NCI-H526 treated with DMSO at 0.1 percent for 48 hours (cell line): ENCODE data around the gene GPAM.
"Not testable (repeated sequence)": the region's sequence is repeated elsewhere in the genome, so short reads cannot be mapped to it uniquely, and the experiment has no call there.

Experiments used
- DNase-seq: peaks from one replicate; lab custom pipeline; 2025; lab: John Stamatoyannopoulos, UW

GPAM gene

DNA sequence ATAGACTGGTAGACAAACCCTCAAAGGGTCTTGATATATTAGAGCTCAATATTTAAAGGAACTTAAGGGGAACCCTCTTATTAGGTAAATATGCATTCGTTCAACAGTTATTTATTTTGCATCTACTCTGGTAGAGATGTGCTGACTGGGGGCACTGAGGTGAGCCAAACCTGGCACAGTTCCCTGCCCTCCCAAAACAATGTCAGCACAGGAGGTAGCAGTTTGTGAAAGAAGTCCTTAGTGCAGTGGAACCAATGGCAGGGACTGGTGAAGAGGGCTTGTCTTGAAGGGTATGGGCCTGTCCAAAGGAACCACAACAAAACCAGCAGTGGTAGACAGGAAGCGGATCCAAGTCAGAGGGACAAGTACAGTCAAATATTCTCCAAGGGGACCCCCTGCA lies 32.6 kb upstream of the GPAM start:
- DNase-seq, result no peak

DNA sequence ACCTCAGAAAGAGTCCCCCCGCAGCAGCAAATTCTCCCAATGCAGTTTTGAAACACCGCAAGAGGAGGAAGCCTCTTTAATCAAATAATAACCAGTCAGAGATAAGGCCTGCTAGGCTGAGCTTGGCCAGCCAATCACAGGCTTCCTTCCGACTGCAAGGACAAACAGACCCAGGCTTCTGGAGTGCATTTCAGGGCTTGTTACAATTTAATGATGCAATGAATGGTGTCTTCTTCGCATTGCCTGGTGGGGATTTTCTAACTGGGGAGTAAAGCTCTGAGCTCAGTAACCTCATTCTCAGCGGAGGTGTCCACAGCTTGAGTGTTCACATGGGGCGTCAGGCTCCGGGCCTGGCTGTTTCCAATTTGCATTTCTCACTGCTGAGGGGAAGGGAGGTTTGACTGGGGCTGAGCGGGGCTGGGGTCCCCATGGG lies 31.8 kb upstream of the GPAM start:
- no peak for DNase-seq

DNA sequence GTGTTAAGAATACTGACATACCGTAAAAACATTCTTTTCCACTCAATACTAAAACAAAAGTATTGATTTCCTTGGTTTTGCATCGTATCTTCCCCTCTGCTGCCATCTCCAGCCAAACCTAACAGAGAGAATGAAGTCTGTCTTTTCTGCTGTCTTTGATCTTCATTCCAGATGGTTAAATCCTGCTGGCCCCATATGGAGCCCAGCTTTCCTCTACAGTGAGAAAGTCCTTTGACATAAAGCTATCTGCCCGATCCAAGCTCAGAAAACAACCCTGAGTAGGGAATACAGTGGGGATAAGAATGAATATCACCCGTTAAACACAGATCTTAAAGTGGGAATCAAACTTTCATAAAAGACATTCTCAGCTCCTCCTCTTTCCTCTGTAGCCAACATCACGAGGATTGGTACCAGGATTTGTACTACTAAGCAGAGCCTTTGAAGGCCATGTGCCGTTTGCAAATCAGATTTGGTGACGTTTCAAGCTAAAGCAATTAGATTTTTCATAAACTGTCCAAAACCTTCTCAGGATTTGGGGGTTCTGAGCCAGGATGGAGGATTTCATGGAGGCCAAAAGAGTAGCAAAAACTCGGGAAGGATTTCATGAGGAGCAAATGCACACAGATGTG lies 30.8 kb upstream of the GPAM start:
- no peak for DNase-seq

GRCh38 chr10:112213836-112214235 lies 30.3 kb upstream of the GPAM start:
- no peak for DNase-seq

DNA sequence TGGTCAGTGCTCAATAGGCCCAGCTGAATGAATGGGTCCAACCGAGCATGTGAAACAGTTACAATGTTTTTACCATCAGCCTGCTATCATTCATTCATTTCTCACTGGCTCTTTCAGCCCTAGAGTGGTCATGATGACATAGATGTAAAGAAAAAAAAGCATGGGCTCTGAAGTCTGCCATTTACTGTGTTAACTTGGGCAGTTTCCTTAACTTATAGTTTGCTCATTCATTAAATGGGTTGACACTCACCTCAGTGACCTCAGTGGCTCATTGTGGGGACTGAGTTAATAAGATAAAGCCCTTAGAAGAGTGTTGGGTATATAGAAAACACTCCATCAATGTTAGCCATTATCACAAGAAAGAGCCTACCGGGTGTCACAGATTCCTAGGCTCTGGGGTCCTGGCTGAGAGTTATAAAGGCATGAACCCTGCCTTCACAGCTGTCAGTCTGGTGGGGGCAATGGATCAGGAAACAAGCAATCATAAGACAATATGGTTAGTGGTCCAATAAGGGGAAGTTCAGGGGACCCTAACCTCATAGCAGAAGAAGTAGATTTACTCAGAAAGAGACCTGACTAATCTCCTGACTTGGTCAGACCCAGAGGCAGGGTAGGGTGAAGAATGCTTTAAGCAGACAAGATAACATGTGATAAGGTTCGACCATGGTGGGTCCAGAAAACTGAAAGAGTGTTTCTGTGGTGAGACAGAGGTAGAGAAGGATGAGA lies 29.7 kb upstream of the GPAM start:
- DNase-seq, result no peak

DNA sequence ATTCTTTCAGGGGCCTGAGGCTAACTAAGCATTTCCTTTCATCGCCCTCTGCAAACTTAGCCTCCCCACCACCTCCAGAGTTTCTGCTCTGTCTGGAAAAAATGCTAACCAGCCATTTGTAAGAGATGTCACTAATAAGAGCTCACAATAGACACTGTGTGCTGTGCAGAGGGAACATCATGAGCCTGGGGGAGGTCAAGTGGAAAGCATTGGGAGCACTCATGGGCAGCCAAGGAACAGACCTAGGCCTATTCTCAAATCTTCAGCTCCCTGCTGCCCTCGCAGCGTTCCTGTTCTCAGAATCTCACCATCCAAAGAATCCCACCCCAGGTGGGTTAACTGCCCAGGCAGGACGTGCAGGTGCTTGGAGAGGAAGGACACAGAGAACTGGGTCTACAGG lies 27.1 kb upstream of the GPAM start:
- no peak for DNase-seq

- no peak for DNase-seq
Measured at GRCh38 chr10:112209684-112210131, 26.1 kb upstream of the GPAM start.

GRCh38 chr10:112208997-112209396 lies 25.4 kb upstream of the GPAM start:
- no peak for DNase-seq

- no peak for DNase-seq
Measured at GRCh38 chr10:112208292-112208691, 24.7 kb upstream of the GPAM start.

DNA sequence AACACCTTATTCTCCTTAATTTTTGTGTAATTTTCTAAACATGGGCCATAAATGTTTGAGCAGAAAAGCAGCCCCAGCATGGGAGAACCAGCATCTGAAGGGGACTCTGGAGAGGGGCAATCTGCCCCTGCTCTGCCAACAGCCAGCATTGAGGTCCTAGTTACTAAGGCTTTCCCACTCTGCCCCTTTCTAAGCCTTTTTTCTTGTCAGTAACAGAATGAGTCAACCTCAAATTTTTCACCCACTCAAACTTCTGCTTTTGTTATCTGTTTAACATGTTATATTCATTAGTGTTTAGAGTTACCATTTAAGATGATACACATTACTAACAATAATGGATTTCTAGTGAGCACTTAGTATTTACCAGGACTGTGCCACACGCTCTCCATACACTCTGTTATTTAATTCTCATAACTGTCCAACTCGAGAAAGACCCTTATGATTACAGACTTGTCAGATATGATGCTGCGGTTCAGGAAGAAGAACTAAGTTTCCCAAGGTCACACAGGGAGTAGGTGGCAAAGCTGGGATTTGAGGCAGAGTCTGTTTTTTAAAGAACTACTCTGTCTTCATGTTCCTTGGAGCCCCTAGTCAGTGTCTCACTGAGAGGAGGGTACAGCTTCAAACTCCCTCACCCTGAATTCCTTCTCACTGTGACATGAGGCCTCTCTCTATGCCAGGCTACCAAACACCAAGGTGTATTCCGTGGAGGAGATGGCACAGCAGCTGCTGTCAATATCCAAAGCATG lies 19.9 kb upstream of the GPAM start:
- no peak for DNase-seq

DNA sequence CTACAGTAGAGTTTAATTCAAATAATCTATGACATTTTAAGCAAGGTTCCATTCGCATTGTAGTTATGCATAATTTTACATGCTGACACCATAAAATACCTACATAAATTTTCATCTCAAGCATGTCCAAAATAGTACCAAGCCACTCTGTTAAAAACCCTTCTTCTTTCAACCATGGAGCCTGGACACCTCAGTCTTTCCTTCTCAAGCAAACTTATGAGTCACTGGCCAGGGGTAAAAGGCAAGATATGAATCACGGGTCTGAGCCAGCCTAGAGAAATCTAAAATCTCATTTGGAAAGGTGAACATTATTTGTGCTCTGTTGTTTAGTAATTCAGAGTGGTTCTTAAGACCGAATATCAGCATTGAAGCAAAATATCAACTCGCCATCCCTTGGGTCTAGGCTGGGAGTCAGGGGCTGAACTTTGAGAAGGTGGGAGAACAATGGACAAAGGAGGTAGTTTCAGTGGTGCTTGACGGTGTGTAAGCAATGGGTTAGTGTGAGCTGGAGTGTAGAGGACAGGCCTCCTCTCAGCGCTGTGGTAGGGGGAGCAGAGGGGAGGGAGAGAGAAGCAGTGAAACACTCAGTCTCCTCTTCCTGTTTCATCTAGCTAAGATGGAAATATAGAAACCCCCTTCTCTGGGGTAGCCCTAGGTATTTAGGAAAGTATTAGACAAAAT lies 19.1 kb upstream of the GPAM start:
- no peak for DNase-seq

DNA sequence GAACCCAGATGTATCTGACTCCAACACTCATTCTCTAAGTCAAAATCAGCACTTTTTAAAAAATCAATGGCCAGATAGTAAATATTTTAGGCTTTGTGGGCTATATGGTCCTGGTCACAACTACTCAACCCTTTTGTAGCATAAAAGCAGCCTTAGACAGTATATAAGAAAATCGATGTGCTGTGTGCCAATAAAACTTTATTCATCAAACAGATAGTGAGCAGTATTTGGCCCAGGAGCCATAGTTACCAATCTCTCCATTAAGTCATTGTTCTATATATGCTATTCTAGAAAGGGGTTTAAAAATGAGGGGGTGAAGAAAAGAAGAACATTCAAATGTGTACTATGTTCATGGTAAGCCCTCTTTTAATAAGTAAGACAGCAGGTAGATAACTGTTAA lies 18.5 kb upstream of the GPAM start:
- DNase-seq, result no peak

- DNase-seq, result no peak
Measured at GRCh38 chr10:112201334-112201733, 17.8 kb upstream of the GPAM start.

DNA sequence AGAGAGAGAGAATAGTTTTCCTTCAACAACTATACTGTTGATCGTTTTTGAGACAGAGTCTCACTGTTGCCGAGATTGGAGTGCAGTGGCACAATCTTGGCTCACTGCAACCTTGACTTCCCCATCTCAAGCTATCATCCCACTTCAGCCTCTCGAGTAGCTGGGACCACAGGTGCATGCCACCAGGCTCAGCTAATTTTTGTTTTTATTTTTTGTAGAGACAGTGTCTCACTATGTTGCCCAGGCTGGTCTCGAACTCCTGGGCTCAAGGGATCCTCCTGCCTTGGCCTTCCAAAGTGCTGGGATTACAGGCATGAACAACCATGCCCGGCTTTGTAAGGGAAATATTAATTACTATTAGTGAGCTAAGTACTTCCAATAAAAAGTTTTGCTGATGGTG lies 16.7 kb upstream of the GPAM start:
- not testable (repeated sequence) for DNase-seq

DNA sequence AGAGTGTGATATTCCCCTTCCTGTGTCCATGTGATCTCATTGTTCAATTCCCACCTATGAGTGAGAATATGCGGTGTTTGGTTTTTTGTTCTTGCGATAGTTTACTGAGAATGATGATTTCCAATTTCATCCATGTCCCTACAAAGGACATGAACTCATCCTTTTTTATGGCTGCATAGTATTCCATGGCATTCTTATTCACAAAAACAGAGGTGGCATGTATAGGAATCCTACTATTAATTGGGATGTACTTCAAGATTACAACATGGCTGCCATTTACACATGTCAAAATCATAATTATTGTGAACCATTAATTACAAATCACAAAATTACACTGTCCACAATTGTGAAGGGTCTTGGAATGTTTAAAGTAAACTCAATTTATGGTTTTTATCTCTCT lies 14.1 kb upstream of the GPAM start:
- not testable (repeated sequence) for DNase-seq

- no peak for DNase-seq
Measured at GRCh38 chr10:112195224-112195623, 11.7 kb upstream of the GPAM start.

GRCh38 chr10:112191791-112192190 lies 8.2 kb upstream of the GPAM start:
- no peak for DNase-seq

DNA sequence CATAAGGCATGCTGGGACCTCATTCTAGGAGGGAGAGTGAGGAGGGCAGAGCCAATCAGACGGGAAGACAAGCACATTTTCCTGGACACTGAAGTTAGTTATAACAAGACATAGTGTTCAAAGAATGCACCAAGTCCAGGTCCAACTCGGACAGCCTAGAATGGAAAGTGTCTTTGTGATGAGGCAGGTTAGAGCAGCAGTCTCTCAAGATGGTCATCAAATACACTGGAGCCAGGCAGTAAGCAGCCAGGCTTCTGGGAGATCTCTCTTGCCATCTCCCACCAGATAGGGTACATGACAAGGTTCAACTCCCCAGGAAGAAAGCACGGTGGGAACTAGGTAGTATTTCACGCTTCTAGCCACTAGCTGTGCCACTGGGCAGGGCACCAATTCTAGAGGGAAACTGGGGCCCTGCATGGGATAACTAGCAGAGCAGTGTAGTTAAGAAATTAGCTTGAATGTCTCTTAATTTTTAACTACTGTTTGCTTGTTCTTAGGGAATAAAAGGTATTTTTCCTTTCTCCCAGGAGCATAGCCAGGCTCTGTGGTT lies 7.6 kb upstream of the GPAM start:
- DNase-seq, result no peak

DNA sequence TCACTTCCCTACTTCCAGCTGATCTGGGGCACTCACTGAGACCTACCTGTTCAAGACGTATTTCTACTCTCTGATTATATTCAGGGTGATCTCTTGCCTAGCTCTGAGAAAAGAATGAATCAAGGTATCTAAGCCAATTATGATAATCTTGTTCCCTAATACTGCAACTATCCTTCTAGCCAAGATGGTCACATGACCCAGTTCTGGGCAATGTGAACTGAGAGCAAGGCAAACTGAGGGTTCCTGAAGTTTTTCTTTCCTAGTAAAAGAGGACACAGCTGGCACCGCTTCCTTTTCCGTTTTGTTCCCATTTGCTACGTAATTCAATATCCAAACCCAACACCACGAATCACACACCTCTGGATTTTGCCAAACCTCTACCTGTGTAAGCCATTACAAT lies 5.9 kb upstream of the GPAM start:
- no peak for DNase-seq

GRCh38 chr10:112187527-112187926 lies 4.0 kb upstream of the GPAM start:
- no peak for DNase-seq

GRCh38 chr10:112185959-112186358 lies 2.4 kb upstream of the GPAM start:
- DNase-seq, result no peak

- DNase-seq, result no peak
Measured at GRCh38 chr10:112184379-112184778, 814 bp upstream of the GPAM start.
